Dedifferentiated amniotic fluid mesenchymal stem cell (primary cell): Measurements from ENCODE around the gene NLRC5.
"Not testable (repeated sequence)": the region's sequence is repeated elsewhere in the genome, so short reads cannot be mapped to it uniquely, and the experiment has no call there.

ENCODE experiments used
- DNase-seq: peaks from one replicate; pipeline ENCODE4 v3.0.0-alpha.2; 2016; ENCODE audit errors: extremely low spot score

Gene NLRC5

GRCh38 chr16:56960681-56961281, 28.6 kb upstream of the NLRC5 start:
- DNase-seq, result no peak

DNA sequence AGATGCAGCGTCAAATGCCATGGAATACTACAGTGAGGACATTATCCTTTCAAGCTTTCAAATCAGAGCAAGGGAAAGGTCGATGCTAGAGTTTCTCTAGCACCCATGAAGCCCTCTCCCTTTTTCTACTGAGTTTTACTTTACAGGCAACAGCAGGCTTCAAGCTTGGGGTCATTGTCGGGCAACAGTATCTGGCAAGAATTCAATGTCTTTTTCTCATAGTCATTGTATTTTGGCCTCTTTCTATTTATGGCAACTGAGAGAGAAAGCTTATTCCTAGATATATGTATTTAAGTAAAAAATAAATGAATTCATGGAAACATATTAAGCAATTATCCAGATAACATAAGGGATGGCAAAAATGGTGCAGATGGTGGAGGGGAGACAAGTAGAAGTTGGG, 28.0 kb upstream of the NLRC5 start:
- DNase-seq, result no peak

DNA sequence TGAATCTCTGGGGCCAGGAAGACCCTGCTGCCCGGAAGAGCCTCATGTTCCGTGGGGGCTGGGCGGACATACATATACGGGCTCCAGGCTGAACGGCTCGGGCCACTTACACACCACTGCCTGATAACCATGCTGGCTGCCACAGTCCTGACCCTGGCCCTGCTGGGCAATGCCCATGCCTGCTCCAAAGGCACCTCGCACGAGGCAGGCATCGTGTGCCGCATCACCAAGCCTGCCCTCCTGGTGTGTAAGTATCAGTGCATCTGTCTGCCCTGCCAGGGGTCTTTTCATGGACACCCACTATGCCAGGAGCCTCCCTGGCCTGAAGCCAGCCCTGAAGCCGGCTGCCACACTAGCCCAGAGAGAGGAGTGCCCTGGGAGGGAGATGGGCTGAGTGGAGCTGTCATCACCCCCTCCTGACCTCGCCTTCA, 27.5 kb upstream of the NLRC5 start, which contains the start of gene CETP:
TSS of gene CETP (plus strand) at position 100 of the 431 bp plus-strand sequence. CDS start at position 130, 30 bp downstream.
- no peak for DNase-seq

DNA sequence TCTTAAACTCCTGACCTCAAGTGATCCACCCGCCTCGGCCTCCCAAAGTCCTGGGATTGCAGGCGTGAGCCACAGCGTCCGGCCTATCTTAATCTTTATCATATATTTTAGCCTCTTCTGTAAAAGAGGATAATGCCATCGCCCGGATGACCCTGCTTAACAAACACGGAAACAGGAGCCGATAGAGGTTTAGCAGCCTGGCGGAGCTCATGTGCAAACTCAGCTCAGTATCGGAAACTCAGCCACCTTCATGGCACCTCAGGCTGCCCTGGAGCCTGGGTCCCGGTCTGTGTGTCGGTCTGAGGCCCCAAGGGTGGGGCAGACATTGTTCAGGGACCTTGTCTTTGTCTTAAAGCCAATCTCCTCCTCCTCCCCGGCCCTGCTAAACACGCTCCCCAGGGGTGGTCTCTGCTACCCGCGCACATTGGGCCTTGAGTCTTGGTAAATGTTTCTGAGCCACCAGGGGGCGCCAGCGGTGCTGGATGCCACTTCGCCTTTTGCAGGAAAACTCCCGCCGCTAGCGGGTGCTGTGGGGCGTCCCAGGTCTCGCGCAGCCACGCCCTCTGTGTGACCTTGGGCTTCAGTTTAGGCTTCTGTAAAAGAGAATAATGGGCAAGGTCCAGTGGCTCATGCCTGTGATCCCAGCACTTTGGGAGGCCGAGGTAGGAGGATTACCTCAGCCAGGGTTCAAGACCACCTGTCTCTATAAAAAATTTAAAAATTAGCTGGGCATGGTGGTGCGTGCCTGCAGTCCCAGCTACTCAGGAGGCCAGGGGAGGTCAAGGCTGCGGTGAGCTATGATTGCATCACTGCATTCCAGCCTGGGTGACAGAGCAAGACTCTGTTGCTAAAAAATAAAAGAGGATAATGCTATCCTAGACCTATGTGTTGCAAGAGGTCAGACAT, 24.9 kb upstream of the NLRC5 start:
- no peak for DNase-seq

GRCh38 chr16:56965149-56966092, 23.9 kb upstream of the NLRC5 start:
- DNase-seq, result no peak

DNA sequence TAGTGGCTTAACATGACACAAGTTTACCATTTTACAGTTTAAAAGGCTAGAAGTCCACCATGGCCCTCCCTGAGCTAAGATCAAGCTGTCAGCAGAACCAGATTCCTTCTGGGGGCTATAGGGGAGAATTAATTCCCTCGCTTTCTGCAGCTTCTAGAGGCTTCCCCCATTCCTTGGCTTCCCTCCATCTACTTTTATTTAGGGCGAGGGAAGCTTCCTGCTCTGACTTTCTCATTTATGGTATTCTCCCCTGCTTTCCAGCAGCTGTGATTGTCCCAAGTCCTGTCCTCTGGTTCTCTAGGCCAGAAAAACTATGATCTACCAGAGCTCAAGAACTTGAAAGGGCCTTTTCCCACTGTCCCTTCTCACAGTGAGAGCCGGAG, 23.3 kb upstream of the NLRC5 start:
- no peak for DNase-seq

DNA sequence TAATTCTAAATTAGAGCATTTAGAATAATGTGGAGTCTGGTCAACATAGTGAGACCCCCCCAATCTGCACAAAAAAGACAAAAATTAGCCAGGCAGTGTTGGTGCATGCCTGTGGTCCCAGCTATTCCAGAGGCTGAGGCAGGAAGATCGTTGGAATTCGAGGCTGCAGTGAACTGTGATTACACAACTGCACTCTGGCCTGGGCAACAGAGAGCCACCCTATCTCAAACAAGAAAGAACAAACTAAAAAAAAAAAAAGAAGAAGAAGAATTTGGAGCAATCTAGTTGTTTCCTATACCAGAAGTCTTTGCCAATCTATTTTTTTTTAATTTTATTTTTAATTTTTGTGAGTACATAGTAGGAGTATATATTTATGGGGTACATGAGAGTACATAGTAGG, 21.6 kb upstream of the NLRC5 start:
- no peak for DNase-seq

- DNase-seq, result no peak
Observed at GRCh38 chr16:56969769-56970168, 19.6 kb upstream of the NLRC5 start.

GRCh38 chr16:56970934-56971767, 18.2 kb upstream of the NLRC5 start:
- DNase-seq, result no peak

DNA sequence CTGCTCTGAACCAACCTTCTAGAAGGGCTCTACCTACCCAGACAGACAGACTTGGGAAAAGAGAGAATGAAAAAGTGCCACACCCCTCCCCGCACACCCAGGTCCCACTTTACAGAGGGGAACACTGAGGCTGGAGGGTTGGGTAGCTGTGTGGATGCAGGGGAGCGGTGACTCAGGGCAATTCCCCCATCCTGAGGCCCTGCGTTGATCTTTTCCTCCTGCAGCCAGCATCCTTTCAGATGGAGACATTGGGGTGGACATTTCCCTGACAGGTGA, 17.7 kb upstream of the NLRC5 start:
- no peak for DNase-seq

GRCh38 chr16:56972403-56973293, 16.7 kb upstream of the NLRC5 start:
- no peak for DNase-seq

GRCh38 chr16:56973294-56973689, 16.1 kb upstream of the NLRC5 start:
- DNase-seq, result no peak

DNA sequence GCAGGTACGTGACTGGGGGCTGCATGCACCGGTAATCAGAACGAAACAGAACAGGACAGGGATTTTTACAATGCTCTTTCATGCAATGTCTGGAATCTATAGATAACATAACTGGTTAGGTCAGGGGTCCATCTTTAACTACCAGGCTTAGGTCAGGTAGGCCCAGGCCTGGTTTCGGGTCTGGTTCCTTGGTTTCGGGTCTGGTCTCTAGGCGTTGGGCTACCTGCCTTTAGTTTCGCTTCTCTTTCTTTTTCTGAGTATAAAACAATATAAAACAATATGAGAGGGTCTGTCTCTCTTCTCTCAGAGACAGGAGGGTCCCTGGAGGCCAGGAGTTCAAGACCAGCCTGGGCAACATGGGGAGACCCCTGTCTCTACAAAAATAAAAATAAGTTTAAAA, 15.5 kb upstream of the NLRC5 start:
- DNase-seq, result not testable (repeated sequence)

DNA sequence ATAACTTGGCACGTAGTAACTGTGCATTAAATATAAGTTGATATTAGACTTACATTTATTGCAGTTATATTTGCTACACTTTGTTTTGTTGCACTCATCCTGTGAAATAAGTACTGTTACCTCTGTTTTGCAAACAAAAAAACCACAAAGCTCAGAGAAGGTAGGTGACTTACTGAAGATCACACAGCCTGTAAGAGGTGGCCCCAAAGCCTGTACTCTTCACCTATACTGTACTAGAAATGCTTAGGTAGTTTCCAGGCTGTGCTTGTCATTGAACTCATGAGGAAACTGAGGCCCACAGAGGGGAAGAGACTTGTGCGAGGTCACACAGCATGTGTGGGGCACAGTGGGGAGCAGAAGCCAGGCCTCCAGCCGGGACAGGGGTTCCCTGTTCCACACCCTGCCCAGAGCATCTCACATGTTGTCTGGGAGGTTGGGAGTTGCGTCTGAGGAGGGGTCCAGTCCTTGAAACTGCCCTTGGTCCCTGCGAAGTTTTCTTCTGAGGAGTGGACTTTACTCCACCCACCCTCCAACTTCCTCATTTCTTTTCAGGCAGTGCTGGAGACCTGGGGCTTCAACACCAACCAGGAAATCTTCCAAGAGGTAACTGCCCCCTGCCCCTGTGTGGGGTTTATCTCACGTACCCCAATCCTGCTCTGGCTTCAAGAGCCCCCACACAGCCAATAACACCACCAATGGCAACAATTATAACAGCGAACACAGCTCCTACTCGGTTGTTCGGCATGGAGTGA, 14.6 kb upstream of the NLRC5 start:
- no peak for DNase-seq

- no peak for DNase-seq
Observed at GRCh38 chr16:56975714-56976113, 13.6 kb upstream of the NLRC5 start.

DNA sequence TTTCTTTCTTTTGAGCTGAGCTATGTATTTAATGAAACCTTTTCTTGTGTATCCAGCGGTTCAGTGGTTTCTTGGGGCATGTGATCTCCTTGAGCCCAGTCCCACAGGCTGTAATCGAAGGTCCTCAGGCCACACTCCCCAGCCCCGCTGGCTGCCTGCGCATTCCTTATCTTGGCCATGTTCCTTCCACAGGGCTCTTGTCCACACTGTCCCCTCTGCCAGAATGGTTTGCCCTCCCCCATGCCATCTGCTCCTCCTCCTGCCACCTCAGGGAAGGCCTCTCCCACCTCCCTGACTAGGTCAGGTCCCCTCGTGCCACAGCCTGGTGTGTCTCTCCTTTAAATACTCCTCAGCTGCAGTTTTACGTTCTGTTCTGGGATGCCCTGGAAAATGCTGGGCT, 12.1 kb upstream of the NLRC5 start:
- DNase-seq, result no peak

- DNase-seq, result no peak
Observed at GRCh38 chr16:56977823-56978430, 11.4 kb upstream of the NLRC5 start.

DNA sequence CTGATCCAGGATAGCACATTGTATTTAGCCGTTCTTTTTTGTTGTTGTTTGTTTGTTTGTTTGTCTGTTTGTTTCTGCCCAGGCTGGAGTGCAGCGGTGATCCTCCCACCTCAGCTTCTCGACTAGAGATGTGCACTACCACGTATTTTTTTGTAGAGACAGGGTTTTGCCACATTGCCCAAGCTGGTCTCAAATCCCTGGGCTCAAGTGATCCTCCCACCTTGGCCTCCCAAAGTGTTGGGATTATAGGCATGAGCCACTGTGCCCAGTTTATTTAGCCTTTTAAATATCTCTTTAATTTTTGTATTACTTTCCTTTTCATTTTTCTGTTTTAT, 9.2 kb upstream of the NLRC5 start:
- DNase-seq, result no peak
